Measurements from ENCODE around the gene NIM1K. TPM values are rescaled to one million over a fixed set of nuclear protein-coding genes. Genes with fewer than 3 reads are reported as not detected.

Gene NIM1K
- total RNA-seq, 5 donors from 2014 or later (not counting 1 experiment from before 2014, with no cell fraction given): 0.41 to 0.89 (median 0.73) TPM; not detected in 1

Other genes starting within 250 kb of the NIM1K start
- 10 to 100 TPM; 47.8 to 64.1 (median 53.1) TPM for gene ANXA2R, start 151.9 kb upstream of the NIM1K start, total RNA-seq
- gene ZNF131, start 71.3 kb upstream of the NIM1K start, total RNA-seq: 10 to 100 TPM; 62.0 to 71.9 (median 67.5) TPM
- 10 to 100 TPM; 29.2 to 49.1 (median 36.2) TPM for gene HMGCS1, start 121.2 kb downstream of the NIM1K start, total RNA-seq
- gene CCL28, start 220.2 kb downstream of the NIM1K start, total RNA-seq: 10 to 100 TPM; 13.3 to 18.1 (median 15.8) TPM

Measured in T-cell (primary cell).